KMS-11 (cell line): ENCODE measurements around the gene LSP1.

ENCODE experiments used
- H2AFZ ChIP-seq: fragments of 200-600 bp; sonication (generic); 2 replicates; pipeline ENCODE4 v1.6.1; 2016; ENCODE audit warnings: antibody characterized with exemption, mixed run types, low read depth
- H3K27ac ChIP-seq: fragments of 200-600 bp; sonication (generic); 2 replicates; pipeline ENCODE4 v1.6.1; 2016; ENCODE audit warnings: mild to moderate bottlenecking, mixed run types
- H3K27me3 ChIP-seq: fragments of 200-600 bp; sonication (generic); 2 replicates; pipeline ENCODE4 v1.6.1; 2017; ENCODE audit warnings: mild to moderate bottlenecking, low read depth, mixed run types, moderate library complexity; ENCODE audit not compliant: insufficient read depth
- H3K36me3 ChIP-seq: fragments of 200-600 bp; sonication (generic); 2 replicates; pipeline ENCODE4 v1.6.1; 2017; ENCODE audit warnings: mild to moderate bottlenecking, mixed run types; ENCODE audit not compliant: insufficient read depth
- H3K4me1 ChIP-seq: fragments of 200-600 bp; sonication (generic); 2 replicates; pipeline ENCODE4 v1.6.1; 2016; ENCODE audit warnings: mild to moderate bottlenecking, low read depth, mixed run types; ENCODE audit not compliant: poor library complexity, severe bottlenecking
- H3K4me2 ChIP-seq: fragments of 200-600 bp; sonication (generic); 2 replicates; pipeline ENCODE4 v1.7.0; 2016; ENCODE audit warnings: mild to moderate bottlenecking, mixed run types
- H3K4me3 ChIP-seq: fragments of 200-600 bp; sonication (generic); IDR thresholded peaks from 2 replicates; pipeline ENCODE4 v1.6.1; 2017; ENCODE audit warnings: low read depth, low read length, mixed read lengths; ENCODE audit not compliant: insufficient read depth
- H3K79me2 ChIP-seq: fragments of 200-600 bp; sonication (generic); 2 replicates; pipeline ENCODE4 v1.6.1; 2016; ENCODE audit warnings: low read depth, mixed run types; ENCODE audit not compliant: insufficient read depth
- H3K9ac ChIP-seq: fragments of 200-600 bp; sonication (generic); 2 replicates; pipeline ENCODE4 v1.6.1; 2016; ENCODE audit warnings: mild to moderate bottlenecking, mixed run types
- H4K20me1 ChIP-seq: fragments of 200-600 bp; sonication (generic); 2 replicates; pipeline ENCODE4 v1.6.1; 2016; ENCODE audit warnings: mild to moderate bottlenecking, mixed run types; ENCODE audit not compliant: insufficient read depth
- CTCF ChIP-seq: fragments of 200-600 bp; sonication (generic); conservative IDR thresholded peaks from 2 replicates; pipeline ENCODE4 v1.6.1; 2017; ENCODE audit warnings: low read depth, mild to moderate bottlenecking, antibody characterized with exemption, low read length, moderate library complexity, mixed read lengths

The LSP1 gene

GRCh38 chr11:1843796-1844195, 9.1 kb upstream of the LSP1 start:
- Histone ChIP-seq H3K27ac (no peak overlapping the region), H3K4me1 (peaks cover 6% of the 10 kb centered on the region)

GRCh38 chr11:1844221-1845094, 8.4 kb upstream of the LSP1 start:
- no peaks in the 10 kb centered on the region for H3K36me3 ChIP-seq
- H3K4me2 ChIP-seq, result no peak overlapping the region
- H3K27me3 ChIP-seq, result peaks cover 91% of the 10 kb centered on the region
- peaks cover 6% of the 10 kb centered on the region for H3K4me1 ChIP-seq
- H3K9ac ChIP-seq, result no peak overlapping the region
- no peaks in the 10 kb centered on the region for H4K20me1 ChIP-seq
- no peak overlapping the region for H3K4me3 ChIP-seq
- H2AFZ ChIP-seq, result no peak overlapping the region
- H3K79me2 ChIP-seq, result no peaks in the 10 kb centered on the region
- no peak for TF ChIP-seq CTCF
- no peak overlapping the region for H3K27ac ChIP-seq

More at GRCh38 chr11:1843796-1844195, 9.1 kb upstream of the LSP1 start:
- Histone ChIP-seq H3K4me2 (no peak overlapping the region), H3K4me3 (no peak overlapping the region), H2AFZ (no peak overlapping the region), H3K36me3 (no peaks in the 10 kb centered on the region), H3K9ac (no peak overlapping the region), H3K79me2 (no peaks in the 10 kb centered on the region), H4K20me1 (no peaks in the 10 kb centered on the region), H3K27me3 (peaks cover 90% of the 10 kb centered on the region)
- no peak for TF ChIP-seq CTCF

GRCh38 chr11:1845095-1845429, 7.8 kb upstream of the LSP1 start:
- H3K9ac ChIP-seq, result no peak overlapping the region
- no peak for TF ChIP-seq CTCF

GRCh38 chr11:1845561-1846452, 7.1 kb upstream of the LSP1 start:
- Histone ChIP-seq H3K79me2 (no peaks in the 10 kb centered on the region), H3K27ac (no peak overlapping the region), H2AFZ (no peak overlapping the region), H3K4me2 (no peak overlapping the region), H4K20me1 (no peaks in the 10 kb centered on the region), H3K4me1 (peaks cover 6% of the 10 kb centered on the region), H3K9ac (no peak overlapping the region), H3K36me3 (no peaks in the 10 kb centered on the region), H3K27me3 (peaks cover 87% of the 10 kb centered on the region), H3K4me3 (no peak overlapping the region)
- TF ChIP-seq CTCF, result no peak

More at GRCh38 chr11:1845095-1845429, 7.8 kb upstream of the LSP1 start:
- H3K79me2 ChIP-seq, result no peaks in the 10 kb centered on the region
- no peak overlapping the region for H3K4me3 ChIP-seq
- H2AFZ ChIP-seq, result no peak overlapping the region
- no peaks in the 10 kb centered on the region for H3K36me3 ChIP-seq
- no peaks in the 10 kb centered on the region for H4K20me1 ChIP-seq
- no peak overlapping the region for H3K4me2 ChIP-seq
- no peak overlapping the region for H3K27ac ChIP-seq
- H3K27me3 ChIP-seq, result peaks cover 90% of the 10 kb centered on the region
- H3K4me1 ChIP-seq, result peaks cover 6% of the 10 kb centered on the region
